Measurements from ENCODE around the gene BNIP3. TPM values are rescaled to one million over a fixed set of nuclear protein-coding genes. Genes with fewer than 3 reads are reported as not detected.

The BNIP3 gene
- total RNA-seq, 1 donor from 2014 or later = 28.0 TPM

DNA sequence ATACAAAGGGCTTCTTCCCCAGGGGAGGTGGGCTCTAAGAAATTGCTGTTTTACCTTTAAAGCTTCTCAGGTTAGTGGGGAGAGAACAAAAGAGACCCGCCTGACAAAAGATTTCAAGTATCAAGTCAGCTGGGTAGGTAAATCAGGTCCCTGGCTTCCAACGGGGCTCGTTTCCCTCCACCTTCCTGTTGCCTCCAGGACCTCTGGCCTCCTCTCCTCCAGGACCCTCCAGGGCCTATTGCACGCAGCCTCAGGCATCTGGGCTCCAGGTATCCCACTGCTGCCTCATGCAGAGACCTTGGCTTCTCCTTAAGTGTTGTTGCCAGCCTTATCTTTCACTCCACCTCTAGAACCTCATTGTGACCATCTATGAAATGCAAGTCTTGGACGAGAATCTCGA is 2.9 kb downstream of the BNIP3 start:
- intact Hi-C loops (cut with micrococcal nuclease) = no loop called here

DNA sequence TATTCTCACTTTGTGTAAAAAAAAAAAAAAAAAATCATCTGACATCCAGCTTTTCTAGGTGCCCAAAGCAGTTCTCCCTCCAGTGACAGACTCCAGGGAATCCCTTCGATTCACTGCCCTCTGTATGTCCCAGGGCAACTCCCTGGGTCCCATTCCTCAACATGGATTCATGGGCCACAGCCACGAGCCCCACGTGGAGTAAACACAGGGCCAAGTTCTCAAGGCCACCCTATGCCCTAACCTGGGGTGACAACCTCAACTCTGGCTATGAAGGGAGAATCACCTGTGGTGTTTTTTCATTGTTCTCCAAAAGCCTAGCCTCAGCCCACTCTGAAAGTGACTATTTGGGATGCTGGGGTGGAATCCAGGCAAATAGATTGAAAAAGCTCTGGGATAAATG is 3.4 kb downstream of the BNIP3 start:
- intact Hi-C loops (cut with micrococcal nuclease) = no loop called here

DNA sequence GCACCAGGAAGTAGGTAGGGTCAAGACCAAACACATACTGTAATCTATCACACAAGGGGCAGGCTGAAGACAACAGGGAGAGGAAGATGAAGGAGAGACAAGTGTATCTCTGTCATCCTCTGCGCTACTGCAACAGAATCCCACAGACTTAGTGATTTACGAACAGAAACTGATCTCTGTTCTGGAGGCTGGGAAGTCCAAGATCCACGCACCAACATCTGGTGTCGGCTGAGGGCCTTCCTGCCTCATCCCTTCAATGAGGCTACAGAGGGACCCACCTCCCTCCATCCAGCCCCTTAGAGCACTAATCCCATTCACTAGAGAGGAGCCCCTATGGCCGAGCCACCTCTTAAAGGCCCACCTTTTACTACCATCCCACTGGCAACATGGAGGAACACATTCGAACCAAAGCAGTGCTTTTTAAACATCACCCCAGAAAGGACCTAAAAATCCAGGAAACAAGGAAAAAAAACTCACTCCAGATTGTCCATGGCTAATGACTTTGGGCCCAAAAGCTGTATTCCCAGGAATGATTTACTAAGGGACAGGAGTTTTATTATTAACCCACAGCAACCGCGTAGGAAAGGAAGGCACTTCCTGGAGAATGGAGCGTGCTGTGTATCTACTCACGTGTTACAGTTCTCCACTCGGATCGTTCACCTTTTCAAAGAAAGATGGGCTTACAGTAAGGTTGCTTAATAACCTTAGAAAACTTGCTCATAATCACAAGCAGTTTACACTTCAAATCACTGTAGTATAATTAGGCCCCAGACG is 4.2 kb downstream of the BNIP3 start:
- intact Hi-C loops (cut with micrococcal nuclease) = no loop called here

GRCh38 chr10:131975796-131976195 is 5.9 kb downstream of the BNIP3 start:
- intact Hi-C loops (cut with micrococcal nuclease) = no loop called here

DNA sequence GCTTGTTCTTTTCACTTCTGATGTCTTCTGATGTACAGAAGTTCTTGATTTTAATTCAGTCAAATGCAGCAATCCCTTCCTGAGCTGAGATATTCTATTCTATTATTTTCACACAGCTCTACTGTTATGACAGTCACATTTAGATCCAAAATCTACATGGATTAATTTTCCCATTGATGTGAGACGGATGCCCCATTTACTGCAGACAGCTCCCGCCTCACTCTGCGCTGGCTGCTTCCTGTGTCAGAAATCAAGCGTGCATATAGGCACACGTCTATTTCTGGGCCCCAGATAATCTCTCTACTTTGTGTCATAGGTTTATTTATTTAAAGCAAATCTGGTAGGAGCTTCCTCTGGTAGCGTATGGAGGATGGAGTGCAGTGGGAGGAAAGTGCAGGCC is 6.7 kb downstream of the BNIP3 start:
- intact Hi-C loops (cut with micrococcal nuclease) = no loop called here

- intact Hi-C loops (cut with micrococcal nuclease) = loop anchor here (5.0 kb wide), 1 partner anchor 358 kb away; the partner anchor contains the start of gene LRRC27
These were observed 7.5 kb downstream of the BNIP3 start for GRCh38 chr10:131974034-131974817.

- intact Hi-C loops (cut with micrococcal nuclease) = loop anchor here (1.0 to 5.0 kb wide), 3 partner anchors 8 to 359 kb away; partner anchors contain the start of genes BNIP3 and LRRC27
These were observed 8.4 kb downstream of the BNIP3 start for GRCh38 chr10:131973160-131973951.

DNA sequence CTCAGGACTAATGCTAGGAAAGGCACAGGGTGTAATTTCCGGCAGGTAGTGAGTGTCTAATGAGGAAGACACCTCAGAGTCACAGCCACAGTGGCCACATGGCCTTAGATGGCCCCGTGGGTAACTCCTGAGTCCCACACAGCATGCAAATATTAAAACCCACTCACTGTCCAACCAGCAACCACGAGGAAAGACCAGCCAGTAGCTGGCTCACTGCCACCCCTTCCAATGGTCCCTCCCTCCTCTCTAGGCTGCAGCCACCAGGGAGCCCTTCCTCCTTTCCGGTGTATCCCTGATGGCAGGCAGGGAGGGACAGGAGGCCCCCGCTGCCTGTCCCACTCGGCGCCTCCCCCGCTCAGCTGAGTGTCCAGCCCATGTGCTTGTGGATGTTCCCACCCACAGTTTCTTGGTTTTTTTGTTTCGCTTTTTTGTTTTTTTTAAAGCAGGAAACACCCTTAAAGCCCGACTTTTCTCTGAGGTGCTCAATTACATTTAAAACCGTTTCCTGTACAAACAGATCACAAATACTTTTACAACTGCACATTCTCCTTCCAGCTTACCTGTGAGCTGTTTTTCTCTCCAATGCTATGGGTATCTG is 9.2 kb downstream of the BNIP3 start:
- intact Hi-C loops (cut with micrococcal nuclease) = loop anchor here (1.0 to 5.0 kb wide), 4 partner anchors 9 to 360 kb away; partner anchors contain the start of genes BNIP3 and LRRC27

- intact Hi-C loops (cut with micrococcal nuclease) = loop anchor here (5.0 kb wide), 1 partner anchor 361 kb away; the partner anchor contains the start of gene LRRC27
These were observed 10.1 kb downstream of the BNIP3 start for GRCh38 chr10:131971591-131971990.

DNA sequence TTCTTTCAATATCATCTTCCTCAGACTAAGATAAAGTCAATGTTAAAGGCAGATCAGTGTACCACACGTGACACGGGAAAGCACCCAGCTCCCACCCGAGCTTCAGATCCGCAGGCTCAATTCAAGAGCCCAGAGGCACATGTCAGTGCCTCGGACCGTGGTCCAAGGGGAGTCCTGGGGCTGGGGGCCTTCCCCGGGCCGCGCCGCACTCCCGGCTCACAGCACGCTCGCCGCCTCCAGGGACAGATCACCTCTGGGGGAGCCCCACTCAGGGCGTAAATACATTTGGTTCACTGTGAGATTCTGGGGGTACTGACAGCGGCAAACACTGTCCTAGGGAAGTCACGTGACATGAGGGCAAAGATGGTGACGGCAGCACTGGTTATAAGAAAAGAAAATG is 10.8 kb downstream of the BNIP3 start:
- intact Hi-C loops (cut with micrococcal nuclease) = loop anchor here (5.0 kb wide), 1 partner anchor 361 kb away; the partner anchor contains the start of gene LRRC27

- intact Hi-C loops (cut with micrococcal nuclease) = loop anchor here (1.0 kb wide), 1 partner anchor 36 kb away; no protein-coding TSS in a partner anchor
These were observed 12.8 kb downstream of the BNIP3 start for GRCh38 chr10:131968949-131969348.

GRCh38 chr10:131964298-131964697 is 17.4 kb downstream of the BNIP3 start:
- intact Hi-C loops (cut with micrococcal nuclease) = loop anchor here (2.0 kb wide), 1 partner anchor 17 kb away; the partner anchor contains the start of gene BNIP3

GRCh38 chr10:131963811-131964210 is 17.9 kb downstream of the BNIP3 start:
- intact Hi-C loops (cut with micrococcal nuclease) = loop anchor here (2.0 kb wide), 1 partner anchor 17 kb away; the partner anchor contains the start of gene BNIP3

GRCh38 chr10:131963350-131963749 is 18.4 kb downstream of the BNIP3 start:
- intact Hi-C loops (cut with micrococcal nuclease) = no loop called here

DNA sequence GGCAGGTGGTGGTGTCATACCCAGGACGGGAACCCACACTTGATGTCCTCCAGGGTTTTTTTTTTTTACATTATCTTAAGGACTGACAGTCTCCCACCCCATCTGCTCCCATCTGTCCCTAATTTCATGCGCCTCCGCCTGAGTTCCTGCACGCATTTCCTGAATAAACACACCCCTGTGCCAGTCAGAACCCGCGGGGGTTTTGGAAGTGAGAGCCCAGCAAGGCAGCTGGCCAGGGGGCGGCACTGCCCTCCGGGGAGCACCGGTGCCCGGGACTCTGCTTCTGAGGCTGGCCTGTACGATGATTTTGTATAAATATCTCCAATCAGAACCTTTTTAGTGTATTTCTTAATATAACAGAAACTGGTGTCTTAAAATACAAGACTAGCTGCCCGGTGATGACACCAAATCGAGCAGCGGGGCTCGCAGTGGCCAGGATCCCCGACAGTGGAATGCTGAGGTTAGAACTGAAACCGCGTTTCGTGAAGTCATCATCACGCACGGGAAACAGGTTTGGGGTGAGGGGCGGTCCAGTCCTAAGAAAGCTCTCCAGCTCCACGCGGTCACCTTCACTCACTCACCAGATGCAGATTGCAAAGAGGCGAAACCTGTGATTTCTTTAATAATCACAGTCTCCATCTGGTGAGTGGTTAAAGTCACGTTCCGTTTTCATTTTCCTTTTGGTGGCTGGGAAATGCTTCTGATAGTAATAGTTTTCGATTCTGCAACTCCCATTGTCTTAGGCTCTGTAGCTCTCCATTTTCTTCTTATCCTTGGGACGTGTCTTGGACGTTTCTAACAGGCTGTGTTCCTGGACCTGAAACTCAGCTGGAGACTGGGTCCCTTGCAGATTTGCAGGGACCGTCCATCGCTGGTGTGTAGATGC is 19.7 kb downstream of the BNIP3 start:
- intact Hi-C loops (cut with micrococcal nuclease) = no loop called here

- intact Hi-C loops (cut with micrococcal nuclease) = no loop called here
These were observed 20.5 kb downstream of the BNIP3 start for GRCh38 chr10:131961047-131961776.

DNA sequence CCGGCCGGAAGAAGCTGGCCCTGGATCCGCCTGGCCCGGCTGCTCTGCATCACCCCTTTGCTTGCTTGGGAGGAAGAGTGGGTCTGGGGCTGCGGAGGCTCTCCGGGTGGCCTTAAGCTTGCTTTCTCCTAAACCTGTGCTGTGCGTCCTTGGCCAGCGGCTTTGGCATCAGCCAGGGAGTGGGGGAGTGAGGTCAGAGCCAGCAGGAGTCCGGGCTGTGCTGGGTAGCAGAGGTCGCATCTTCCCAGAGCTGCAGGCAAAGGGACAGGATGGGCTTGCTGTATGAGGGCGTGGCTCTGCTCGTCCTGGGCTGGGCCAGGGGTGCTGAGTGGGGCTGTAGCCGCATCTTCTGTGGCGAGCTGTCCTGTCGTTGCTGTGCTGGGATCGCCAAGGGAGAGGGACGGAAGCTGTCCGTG is 21.1 kb downstream of the BNIP3 start:
- intact Hi-C loops (cut with micrococcal nuclease) = no loop called here

DNA sequence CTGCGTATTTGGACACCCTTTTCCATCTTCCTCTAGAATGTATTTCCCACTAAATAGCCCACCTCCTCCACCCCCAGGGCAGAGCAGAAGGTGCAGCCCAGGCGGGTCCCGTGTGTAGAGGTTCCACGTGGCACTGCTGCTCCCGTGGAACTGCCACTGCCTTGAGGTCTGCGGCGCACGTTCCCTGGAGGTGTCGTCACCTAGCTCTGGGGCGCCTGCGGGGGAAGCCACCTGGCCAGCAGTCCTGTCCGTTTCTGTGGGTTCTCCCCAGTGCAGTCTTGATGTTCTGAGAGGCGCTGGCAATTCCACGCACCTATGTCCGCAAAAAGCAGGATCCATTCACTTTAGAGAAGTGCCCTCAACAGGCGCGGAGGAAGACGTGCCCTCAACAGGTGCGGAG is 21.9 kb downstream of the BNIP3 start:
- intact Hi-C loops (cut with micrococcal nuclease) = no loop called here

Measured in T-helper 1 cell treated with Interleukin-12 subunit alpha and Interleukin-12 subunit beta and Interleukin-4 antibody, amounts not matched to agents 30 ng/mL and 1 ng/mL, for 36 hours (primary cell).